ENCODE results near the gene GRIA4.
"Not testable (repeated sequence)": the region's sequence is repeated elsewhere in the genome, so short reads cannot be mapped to it uniquely, and the experiment has no call there.

GRIA4 gene

DNA sequence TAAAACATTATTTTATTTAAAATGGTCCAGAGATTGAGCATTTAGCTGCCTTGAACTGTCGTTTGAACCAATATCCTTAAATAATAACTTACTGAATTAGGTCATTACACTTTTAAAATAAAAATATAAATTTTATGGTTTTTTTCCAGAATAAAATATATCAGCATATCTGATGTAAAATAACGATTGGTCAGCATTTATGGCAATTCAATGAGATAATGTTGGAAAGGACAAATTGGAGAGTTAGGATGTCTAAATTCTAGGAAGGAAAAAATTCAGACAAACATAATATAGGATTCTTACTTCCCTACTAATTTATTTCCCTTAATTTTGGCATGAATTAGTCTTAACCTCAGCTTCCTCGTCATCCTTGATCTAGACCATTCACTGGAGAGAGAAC is 113.4 kb downstream of the GRIA4 start:
- DNase-seq: no peak

DNA sequence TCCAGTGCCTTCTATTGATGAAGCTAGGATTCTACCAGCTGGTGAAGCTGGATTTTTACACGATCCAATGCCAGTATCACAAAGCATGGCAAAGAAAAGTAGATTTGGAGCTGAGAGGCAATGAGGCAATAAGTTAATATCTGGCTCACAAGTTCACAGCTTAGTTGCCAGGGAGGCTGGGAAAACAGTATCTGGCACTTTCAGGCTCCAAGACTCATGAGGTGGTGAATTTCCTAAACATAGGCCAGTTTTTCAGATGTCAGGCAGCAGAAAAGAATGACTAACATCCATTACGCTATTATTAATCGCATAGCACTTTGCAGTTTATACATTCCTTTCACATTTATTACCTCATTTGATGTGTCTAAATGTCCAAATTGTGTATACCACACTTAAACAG is 122.7 kb downstream of the GRIA4 start:
- no peak for DNase-seq

DNA sequence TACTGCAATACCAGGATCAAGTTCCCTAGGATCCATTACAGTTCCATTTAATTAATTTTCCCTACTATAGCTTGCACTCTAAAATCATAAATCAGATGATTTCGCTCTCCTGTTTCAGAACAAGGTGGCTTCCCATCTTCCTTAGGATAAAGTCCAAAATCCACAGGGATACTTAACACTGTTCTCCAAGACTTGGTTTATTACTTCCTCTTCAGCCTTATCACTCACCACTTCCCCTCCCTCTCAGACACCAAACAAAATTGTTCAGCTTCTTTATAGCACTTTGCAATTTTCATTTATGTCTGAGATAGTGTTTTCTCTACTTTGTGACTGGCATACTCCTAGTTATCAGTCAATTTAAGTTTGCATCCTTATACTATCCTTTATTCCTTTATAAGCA is 124.6 kb downstream of the GRIA4 start:
- no peak for DNase-seq

DNA sequence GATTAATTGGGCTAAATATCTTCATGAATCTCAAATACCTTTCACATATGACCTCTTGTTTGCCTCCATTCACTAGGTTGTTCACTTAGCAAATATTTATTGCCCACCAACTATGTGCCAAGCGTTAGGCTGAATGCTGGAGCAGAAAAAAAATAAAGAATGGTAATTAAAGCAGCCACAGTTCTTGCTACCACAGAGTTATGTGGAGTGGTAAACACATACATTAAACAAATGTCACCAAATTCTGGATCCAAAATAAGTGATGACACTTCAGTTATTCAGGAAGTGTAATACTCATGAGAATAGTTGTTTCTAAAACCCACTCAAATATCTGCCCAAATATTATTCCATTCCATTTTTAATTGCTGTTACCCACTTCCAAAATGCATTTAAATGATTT is 128.4 kb downstream of the GRIA4 start:
- DNase-seq: no peak

DNA sequence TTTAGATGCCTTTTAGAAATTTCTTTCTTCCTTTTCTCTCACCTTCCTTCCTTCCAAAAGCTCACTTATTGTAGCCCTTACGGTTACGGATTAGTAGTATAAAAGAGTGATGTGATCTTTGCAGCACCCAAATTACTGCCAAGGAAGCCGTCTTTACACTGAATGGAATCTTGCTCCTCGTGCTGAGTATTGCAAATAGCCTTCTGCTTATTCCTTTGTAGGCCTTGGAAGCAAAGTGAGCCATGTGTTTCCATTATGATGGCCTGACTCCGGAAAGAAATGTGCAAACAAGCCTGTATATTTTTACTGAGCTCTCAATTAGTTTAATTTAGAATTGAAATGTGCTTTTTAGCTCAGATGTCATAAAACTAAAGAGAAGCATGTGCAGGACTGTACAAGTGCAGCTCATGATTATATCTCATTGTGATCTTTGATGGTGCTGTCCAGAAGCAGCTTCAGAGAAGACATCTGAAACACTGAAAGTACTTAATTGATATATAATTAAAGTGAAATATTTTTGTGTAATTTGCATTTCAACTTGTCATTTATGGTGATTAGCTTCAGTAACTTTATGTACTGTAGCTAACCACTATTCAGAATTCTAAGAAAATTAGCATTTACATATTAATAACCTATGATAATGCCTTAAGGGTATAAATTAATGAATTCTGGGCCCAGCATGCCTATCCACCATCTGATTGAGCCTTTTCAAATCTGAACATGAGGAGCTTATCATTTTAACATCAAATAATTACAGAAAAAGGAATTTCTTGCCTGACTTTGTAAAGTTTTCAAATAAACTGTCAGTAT is 129.3 kb downstream of the GRIA4 start:
- DNase-seq: no peak

DNA sequence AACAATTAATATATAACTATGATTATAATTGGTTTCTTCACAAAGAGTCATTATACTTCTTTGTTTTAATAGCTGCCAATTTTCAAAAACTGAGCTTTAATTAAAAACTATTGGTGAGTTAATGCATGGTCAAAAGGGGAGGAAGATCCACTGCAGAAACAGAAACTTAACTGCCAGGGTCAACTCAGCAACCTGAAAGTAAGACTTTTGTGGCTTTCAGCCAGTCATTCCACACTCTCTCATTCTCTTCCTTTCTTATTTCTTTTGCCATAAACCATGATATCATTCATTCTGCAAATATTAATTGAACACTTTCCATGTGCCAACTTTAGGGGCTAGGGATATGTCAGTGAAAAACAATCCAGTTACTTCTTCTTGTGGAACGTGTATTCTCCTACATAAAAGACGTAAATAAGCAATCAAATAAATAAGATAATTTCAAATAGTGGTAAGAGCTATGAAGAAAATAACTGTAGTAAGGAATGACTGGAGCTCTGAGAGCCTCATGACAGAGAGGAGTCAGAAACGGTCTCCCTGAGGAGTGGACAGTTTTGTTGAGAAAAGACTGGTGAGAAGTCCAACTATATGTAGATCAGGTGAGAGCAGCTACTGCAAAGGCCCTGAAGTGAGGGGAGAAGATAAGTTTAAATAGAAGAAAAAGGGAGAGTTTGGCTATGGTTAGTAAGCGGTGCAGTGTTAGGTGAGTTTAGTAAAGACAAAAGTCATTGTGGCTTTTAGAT is 130.5 kb downstream of the GRIA4 start:
- DNase-seq: no peak

DNA sequence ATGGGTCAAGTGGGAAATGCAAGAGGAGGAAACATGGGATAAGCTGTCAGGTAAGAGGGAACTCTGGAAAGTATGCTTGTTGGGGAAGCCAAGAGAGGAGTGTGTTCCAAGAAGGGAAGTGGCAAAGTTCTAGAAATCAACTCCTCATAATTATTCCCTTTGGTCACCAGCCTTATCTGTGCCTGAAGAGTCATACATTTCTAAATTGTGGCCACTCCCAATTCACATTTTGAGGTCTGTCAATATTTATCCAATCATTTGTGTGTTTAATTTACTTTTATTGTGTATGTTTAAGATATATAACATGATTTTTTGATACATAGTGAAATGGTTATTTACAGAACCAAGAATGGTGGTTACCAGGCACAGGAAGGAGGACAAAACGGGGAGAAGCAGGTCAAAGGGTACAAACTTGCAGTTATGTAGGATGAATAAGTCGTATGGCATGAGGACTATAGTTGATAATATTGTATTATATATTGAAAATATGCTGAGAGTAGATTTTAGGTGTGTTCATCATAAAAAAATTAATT is 131.7 kb downstream of the GRIA4 start:
- no peak for DNase-seq

DNA sequence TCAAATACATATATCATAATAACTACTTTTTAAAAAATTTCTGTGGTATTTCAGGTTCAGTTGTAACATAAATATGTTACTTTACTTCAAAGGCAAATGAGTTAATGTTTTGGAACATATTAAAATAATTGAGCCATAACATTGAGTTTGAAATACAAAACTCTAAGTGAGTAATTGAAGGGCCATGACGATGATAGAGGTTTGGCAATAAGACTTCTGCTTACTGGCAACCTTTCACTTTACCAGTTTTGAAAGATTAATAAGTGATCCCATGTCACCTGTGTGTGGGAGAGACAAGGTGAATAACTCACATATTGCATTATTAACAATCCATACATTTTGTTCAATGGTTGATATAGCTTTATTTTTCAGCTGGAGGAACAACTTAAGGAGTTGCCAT is 144.4 kb downstream of the GRIA4 start:
- no peak for DNase-seq

DNA sequence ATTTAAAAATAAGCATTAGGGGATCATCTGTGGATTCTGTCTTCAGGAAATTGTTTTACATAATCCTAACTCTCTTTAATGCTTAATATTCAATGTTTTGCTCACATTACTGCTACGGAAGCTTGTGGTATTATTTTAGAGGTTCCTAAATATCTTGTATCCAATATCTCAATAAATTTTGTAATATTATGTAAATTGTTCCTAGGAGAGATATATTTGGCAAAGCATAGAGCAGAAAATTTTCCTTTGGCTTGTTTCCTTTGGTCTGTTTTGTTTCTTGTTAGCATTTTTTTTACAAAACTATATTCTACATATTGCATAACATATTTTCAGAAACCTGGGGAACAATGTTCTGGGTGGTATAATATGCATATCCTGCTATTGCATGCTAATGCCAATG is 144.8 kb downstream of the GRIA4 start:
- no peak for DNase-seq

DNA sequence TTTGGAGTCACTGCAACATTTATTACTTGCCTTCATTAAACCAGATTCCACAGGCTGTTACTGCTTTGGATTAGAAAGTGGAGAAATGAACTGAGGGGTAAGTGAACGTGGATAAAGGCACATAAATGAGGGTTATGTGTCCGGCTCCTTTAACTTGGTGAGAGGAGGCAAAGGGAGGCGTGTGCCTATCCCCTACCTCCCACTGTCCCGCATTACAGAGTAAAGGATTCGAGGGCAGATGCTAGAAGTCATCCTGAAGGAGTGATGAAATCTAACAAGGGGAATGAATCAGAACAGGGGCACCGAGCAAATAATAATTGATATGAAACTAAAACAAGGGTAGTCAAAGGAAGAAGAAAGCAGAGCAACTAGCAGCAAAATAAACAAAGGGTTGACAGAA is 147.2 kb downstream of the GRIA4 start:
- DNase-seq: no peak

DNA sequence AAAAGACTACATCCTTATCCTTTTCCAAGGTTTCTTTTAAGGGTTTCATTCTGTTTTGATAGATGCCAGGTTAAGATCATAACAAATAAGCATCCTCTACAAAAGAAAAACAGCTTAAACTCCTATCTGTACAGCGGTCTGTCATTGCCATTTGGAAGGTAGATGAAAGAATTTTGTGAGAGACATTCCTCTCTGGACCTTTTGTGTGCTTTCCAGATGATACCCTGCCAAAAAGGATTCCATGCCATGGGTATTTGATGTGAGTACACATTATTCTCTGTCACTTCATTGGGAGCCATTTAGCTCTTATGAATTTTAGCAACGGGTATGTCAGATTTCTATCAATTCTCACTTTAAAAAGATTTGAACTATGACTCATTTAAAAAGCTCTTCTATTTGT is 153.7 kb downstream of the GRIA4 start:
- no peak for DNase-seq

DNA sequence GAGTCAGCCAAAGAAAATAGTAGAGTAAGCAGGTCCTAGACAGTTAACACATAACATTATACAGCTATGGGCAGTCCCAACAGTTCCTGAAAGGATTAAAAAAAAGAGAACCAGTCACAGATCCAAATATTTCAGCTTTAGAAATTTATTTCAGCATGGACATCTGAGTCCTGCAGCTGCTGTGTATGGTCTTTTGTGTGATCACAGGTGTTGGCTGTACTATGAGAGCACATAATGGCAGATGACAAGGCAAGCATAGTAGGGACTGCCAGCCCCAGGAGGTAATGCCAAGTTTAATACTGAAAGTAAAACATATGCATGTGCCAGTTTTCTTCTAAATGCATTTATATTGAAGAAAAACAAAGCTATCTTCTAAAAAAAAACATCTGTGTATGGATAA is 158.1 kb downstream of the GRIA4 start:
- no peak for DNase-seq

DNA sequence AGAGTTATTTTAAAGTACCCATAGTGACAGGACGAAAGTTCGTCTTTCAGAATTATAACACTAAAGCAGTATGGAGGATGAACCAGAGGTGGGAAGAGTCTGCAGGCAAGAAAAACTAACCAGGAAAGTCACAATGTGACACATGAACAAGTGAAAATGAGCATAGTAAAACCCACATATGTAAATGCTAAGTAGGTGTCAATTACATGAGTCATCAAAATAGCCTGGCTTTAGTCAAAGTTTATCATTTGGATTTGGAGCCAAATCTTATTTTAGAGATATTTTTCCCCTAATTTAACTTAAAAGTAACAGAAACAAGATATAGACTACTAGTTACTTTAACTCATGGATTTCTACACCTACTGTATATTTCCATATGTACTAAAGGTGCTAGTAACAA is 159.8 kb downstream of the GRIA4 start:
- no peak for DNase-seq

DNA sequence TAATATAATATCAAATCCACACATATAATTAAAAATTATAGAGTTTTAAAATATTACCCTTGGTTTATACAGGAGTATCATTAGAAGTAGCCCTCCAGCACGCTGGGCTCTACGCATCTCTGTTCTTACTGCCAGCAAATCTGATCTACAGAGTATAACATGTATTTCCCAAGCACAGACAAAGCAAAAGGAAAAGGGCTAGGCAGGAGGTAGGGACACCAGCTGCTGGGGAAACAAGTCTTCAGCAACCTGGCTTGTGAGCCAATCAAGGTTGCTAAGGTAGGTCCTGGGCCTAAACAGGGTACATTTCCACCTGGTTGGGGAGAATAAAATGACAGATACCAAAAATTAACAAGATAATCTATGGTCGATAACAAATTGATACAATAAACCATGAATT is 163.6 kb downstream of the GRIA4 start:
- DNase-seq: not testable (repeated sequence)

DNA sequence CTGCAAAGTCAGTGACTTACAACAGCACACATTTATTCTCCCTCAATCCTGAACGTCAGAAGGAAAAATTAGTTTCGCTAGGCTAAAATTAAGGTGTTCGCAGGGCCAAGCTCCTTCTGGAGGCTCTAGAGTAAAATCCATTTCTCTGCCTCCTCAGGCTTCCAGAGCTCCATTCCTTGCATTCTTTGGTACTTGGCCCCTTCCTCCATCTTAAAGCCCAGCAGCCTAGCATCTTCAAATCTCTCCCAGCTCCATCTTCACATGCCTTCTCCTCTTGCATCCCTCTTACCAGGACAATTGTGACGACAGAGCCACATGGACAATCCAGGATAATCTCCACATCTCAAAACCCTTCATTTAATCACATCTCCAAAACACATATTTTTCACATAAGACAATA is 165.0 kb downstream of the GRIA4 start:
- no peak for DNase-seq

DNA sequence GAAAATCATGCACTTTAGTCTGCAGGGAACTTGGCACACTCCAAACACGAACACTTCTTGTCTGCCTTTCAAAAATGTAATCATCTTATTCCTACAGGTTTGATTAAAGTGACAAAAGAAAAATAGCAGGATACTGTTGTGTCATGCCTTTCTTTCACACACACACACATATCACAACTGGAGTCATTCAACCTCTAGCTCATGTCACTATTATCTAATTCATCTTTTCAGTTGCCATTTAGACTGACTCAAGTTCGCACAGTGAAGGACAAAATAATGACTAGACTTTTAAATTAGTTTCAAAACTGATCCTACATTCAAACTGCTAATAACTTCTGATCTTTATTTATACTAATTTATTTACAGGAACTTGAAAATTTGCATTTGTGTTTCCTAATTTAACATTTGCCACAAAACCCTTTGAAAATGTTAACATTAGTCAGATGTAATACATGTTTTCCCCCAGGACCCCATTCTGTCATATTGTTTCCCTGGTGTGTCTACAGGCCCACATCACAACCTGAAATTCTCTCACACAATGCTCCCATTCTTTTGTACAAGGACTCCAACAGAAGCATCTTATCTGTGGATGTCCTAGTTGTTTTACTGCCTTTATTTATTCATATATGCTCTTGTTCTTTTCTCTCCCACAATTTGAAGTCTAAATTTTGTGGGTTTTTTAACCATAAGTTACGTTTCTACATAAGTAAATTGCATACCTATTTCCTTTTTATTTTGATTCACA is 171.1 kb downstream of the GRIA4 start:
- DNase-seq: no peak

DNA sequence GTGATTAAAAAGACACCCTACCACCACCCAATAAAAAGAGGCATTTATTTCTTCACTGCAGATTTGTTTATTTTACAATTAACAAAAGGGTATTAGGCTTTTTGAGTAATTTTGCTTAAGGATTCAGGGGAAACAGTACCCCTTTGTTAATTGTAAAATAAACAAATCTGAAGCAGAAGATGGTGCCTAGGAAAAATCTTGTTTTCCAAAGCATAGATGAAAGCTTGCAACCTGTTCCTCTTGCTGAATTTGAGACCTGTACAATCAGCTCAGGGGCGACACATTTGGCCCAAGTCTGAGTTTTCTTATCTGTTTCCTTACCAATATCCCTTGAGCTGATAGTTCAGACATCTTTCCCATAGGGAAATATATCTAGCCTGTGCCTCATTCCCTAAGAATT is 171.9 kb downstream of the GRIA4 start:
- no peak for DNase-seq

DNA sequence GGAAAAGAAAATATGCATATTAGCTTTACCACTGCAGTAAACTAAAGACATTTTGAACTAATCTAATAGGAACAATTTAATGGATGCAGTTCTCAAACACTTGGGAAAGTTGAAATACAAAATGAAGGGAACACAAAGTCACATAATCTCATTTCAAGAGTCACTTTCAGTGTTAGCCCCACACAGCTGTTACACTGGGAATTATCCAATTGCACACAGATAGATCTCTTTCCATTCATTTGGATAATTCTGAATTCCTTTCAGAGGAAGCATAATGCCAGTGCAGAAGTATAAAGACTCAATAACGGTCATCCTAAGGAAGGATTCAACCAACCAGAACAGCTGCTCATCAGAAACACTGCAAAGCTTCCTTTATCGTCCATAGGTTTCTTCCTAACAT is 173.3 kb downstream of the GRIA4 start:
- DNase-seq: no peak

DNA sequence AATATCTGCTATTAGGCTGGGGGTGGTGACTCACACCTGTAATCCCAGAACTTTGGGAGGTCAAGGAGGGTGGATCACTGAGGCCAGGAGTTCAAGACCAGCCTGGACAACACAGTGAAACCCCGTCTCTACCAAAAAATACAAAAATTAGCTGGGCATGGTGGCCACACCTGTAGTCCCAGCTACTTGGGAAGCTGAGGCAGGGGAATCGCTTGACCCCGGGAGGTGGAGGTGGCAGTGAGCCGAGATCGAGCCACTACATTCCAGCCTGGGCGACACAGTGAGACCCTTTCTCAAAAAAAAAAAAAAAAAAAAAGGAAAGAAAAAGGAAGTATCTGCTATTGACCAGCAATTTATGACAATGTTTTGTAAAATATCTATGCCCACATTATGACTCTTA is 176.0 kb downstream of the GRIA4 start:
- DNase-seq: not testable (repeated sequence)

DNA sequence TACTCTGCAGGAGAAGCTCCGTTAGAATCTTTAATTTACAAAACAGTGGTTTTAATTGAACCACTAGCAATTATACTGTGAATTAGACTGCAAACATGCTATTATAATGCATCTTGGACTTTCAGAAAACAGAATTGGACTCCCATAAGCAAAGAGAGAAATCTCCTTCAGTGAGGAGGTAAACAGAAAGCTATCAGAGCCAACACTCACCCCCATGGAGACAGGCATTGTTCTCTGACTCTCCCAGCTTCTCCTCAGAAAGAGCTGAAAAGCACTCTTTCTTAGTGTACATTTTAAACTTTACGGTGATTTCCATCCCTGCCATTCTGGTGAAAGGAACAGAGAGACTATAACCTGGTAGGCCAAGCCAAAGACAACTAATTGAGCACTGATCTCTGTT is 176.9 kb downstream of the GRIA4 start:
- no peak for DNase-seq

DNA sequence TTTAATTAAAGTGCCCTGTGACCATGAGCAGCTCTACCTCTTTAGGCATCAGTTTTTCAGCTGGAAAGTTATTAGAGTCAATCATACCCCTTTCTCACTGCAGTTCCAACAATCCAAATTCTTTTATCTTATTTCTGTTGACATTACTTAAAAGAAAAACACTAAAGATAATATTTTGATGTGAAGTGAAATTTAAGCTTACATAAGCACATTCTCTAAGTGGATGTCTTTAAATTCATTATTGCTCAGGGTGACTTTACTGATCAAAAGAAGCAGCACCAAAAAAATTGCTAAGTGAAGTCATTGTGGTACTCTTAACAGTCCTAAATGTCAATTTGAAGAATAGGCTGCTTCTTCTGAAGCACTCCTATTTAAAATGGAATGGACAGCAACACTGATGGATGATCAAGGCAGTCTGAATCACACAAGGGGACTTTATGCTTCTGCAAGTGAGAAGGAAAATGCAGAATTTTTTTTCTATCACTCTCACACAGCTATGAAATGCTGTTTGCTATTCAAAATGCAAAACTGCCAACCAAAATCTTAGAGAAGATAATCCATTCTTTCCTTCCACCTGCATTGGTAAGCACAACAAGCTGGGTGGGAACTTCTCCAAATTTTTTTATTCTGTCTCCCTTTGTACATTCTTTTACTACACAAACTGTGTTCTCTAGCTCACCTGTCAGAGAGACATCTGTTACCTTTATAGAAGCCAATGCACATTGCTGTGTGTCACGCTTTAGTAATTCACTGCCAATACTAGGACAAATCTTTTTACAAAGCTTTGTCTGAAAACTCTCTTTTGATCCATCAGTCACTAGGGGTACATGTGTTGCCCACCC is 179.9 kb downstream of the GRIA4 start:
- no peak for DNase-seq

DNA sequence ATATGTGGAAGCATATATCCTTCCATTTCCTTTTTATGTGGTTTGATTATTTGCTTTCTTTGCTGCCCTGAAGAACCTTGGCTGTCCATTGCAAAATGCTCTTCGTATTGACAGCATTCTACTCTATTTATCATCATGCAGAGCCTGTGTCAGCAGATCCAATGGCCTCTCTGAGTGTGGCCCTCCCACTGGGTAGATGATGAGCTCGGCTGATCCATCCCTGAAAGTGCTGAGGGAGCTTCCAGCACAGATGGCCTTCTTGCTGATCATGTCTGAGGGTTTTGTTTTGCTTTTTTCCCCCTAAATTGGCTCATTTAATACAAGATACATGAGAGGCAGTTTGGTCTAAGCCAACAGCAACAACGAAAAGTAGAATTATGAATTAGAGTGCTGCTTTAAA is 181.0 kb downstream of the GRIA4 start:
- DNase-seq: no peak

DNA sequence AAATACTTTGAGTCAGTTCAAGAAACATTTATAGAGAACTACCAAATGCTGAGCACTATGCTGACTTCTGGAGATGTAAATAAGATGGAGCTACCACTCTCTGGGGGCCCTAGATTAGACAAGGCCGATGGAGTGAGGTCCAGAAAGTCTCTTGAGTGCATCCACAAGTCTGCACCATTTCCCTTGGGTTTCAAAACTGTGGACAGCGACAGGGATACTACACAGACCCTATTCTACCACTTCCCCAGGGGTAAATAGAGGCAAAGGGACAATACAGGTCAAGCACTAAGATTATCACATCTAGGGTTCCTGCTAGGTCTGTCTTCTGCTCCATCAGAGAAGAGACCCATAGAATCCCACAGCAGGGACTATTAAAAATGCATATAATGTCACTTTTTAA is 183.2 kb downstream of the GRIA4 start:
- DNase-seq: no peak
